Measurements from ENCODE around the gene GRIN2A.

- TF ChIP-seq POLR2AphosphoS5 (IDR thresholded peaks at IDR 0.05; ENCODE audit: borderline replicate concordance, low read depth, low read length): no peak
- TF ChIP-seq EZH2 (IDR thresholded peaks at IDR 0.05): no peak
- TF ChIP-seq FOXP2 (optimal IDR thresholded peaks at IDR 0.05; ENCODE audit: control extremely low read depth, extremely low read length, insufficient read depth): no peak
Measured at GRCh38 chr16:10027553-10027952, 154.7 kb downstream of the GRIN2A start.

All from SK-N-MC (cell line).